ENCODE results near the gene LINC00237.

GRCh38 chr20:21104466-21104761 is 1.7 kb downstream of the LINC00237 start:
- TF ChIP-seq CTCF (IDR thresholded peaks at IDR 0.05; ENCODE audit: insufficient read depth, low read length) (no peak), GABPA (IDR thresholded peaks at IDR 0.05; ENCODE audit: low read depth) (no peak), POLR2AphosphoS5 (IDR thresholded peaks at IDR 0.05; ENCODE audit: low read depth) (no peak), REST (IDR thresholded peaks at IDR 0.05; ENCODE audit: insufficient replicate concordance, low read depth) (no peak), SPI1 (IDR thresholded peaks at IDR 0.05; ENCODE audit: borderline replicate concordance, low read depth) (no peak)
